HG03460 (cell line): ENCODE measurements around the gene MEN1.

Experiments used
- ATAC-seq: cut with Tn5 transposase; IDR thresholded peaks from one replicate; pipeline ENCODE4 v1.9.1; 2021; ENCODE audit not compliant: unreplicated experiment

Gene MEN1

GRCh38 chr11:64765851-64766665, 44.3 kb downstream of the MEN1 start:
- ATAC-seq = no peak

GRCh38 chr11:64765291-64765850, 45.0 kb downstream of the MEN1 start:
- ATAC-seq = no peak

DNA sequence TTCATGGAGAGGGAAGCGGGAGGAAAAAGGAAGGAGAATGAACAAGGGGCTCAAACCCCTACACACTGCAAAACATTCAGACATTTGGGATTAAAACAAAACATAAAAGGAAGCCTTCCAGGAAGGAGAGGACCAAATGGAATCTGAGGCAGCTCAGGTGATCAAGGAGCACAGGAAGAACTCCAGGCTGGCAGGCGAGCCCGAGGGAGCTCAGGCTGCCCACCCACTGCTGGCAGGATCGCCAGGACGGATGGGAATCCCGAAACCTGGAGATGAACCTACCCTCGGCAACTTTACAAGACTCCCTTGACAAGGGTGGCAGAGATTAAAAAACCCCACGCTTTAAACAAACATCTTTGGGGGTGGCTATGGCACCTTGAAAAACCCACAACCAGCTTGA, 45.6 kb downstream of the MEN1 start:
- no peak for ATAC-seq

- ATAC-seq = no peak
These were observed 46.2 kb downstream of the MEN1 start for GRCh38 chr11:64764040-64764611.

GRCh38 chr11:64763526-64764039, 46.8 kb downstream of the MEN1 start:
- ATAC-seq = no peak

GRCh38 chr11:64762674-64763525, 47.5 kb downstream of the MEN1 start:
- ATAC-seq = no peak

DNA sequence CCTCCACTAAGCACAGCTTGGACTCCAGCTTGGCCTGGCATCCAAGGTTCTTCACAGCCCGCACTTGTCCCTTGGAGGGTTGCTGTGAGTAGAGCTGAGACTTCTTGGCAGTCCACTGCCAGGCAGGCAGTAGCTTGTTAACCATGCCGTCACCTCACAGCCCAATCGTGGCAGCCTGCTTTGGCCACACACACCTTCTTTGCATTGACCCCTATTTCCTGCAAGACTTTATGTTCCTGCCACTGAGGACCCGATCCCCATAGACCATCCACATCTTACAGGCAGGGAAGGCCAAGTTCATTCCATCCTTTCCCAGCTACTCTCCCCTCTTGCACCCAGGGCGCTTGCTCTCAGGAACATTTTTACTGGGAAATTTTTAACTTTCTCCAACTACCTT, 48.1 kb downstream of the MEN1 start:
- ATAC-seq = no peak

- no peak for ATAC-seq
These were observed 49.5 kb downstream of the MEN1 start for GRCh38 chr11:64760759-64761420.

- no peak for ATAC-seq
These were observed 50.3 kb downstream of the MEN1 start, which contains the start of gene PYGM for GRCh38 chr11:64759722-64760719. PYGM (minus strand) TSS chr11:64759974; CDS start chr11:64759898, 76 bp downstream.

DNA sequence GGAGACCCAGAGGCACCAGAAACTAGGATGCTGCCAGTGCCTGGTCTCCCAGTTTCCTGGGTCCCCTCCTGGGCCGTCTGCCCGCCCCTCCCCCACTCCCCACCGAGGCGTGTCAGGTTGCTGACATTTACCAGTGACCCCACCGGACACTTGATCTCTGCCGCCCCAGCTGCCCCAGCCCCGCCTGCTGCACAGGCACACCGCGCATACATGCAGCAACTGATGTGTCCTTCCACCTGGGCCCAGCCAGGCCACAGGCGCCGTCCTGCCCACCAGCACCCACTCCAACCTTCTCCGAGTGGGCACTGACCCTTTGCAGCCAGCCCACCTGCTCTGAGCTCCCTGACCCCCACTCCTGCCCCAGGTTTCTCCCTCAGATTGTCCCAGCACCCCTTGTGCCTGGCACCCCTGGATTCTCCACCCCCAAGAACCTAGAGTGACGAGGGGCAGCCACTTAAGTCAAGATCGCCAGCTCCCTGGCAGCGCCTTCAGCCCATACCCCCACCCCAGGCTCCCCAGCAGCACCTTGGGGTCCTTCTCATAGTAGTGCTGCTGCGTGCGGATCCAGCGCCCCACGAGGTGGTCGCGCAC, 51.1 kb downstream of the MEN1 start:
- no peak for ATAC-seq

DNA sequence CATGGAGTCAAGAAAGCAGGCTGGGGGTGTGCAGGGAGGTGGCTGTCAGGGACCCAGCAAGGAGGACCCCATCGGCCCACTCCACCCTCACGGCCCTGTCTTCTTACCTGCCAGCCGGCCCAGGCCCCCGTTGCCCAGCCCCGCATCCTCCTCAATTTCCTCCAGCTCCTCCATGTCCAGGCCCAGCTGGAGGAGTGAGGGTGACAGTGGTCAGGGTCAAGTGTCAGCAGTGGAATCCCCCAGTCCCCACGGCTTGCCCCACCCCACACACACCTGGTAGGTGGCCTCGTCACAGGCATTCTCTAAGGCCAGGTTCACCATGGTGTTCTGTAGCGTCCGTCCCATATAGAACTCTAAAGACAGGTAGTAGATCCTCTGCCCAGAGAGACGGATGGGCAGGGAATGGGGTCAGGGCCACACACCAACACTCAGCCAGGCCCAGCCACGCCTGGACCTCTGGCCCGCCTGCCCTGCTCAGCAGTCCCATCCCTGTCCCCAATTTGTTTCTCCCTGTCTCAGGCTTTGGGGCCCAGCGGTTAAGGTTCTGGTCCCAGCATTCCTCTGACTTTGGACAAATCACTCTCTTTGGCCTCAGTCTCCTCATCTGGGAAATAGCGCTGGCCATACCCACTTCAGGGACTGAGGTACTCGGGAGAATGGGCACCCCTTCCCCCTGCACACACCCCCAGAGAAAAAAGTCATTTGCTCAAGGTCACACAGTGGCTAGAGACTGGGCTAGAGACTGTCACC, 51.8 kb downstream of the MEN1 start:
- ATAC-seq = no peak

GRCh38 chr11:64757549-64758329, 52.6 kb downstream of the MEN1 start:
- ATAC-seq = no peak

GRCh38 chr11:64755681-64756361, 54.5 kb downstream of the MEN1 start:
- no peak for ATAC-seq

- ATAC-seq = no peak
These were observed 55.3 kb downstream of the MEN1 start for GRCh38 chr11:64754919-64755662.

- no peak for ATAC-seq
These were observed 56.0 kb downstream of the MEN1 start for GRCh38 chr11:64754124-64754918.
